Prostate gland (tissue), 2 donors: ENCODE measurements around the gene RCAN1. TPM values are rescaled to one million over a fixed set of nuclear protein-coding genes. Genes with fewer than 3 reads are reported as not detected.

ENCODE experiments used
- DNase-seq: peaks from one replicate; pipeline ENCODE4 v3.0.0-alpha.2; 2019; ENCODE audit warnings: low spot score
- H3K27ac ChIP-seq, 2 donors: fragments of 200-600 bp; sonication (generic); 2 replicates each; pipeline ENCODE4 v1.5.1; 2017 to 2019
- H3K27me3 ChIP-seq: fragments of 200-600 bp; sonication (generic); replicated peaks from 2 replicates; pipeline ENCODE4 v1.5.1; 2019; ENCODE audit not compliant: insufficient read depth
- H3K36me3 ChIP-seq, 2 donors: fragments of 200-600 bp; sonication (generic); 1 replicate in 1 of 2; 2 replicates in 1 of 2; pipeline versions ENCODE4 v1.5.1 to v1.8.1; 2017 to 2019
- H3K4me1 ChIP-seq: fragments of 200-600 bp; sonication (generic); replicated peaks from 2 replicates; pipeline ENCODE4 v1.5.1; 2019
- H3K4me3 ChIP-seq, 2 donors: fragments of 200-600 bp; sonication (generic); 2 replicates each; pipeline ENCODE4 v1.5.1; 2017 to 2019
- H3K9me3 ChIP-seq: fragments of 200-600 bp; sonication (generic); 2 replicates; pipeline ENCODE4 v1.5.1; 2017
- CTCF ChIP-seq, 4 experiments: fragments of 200-600 bp in 2 of 4; fragments of 450-650 bp in 2 of 4; sonication (generic) in 2 of 4; IDR thresholded peaks; 1 replicate in 3 of 4; 2 replicates in 1 of 4; pipeline ENCODE4 v1.5.1; 2016 to 2019; ENCODE audit warnings: antibody characterized with exemption in 4 of 4, mild to moderate bottlenecking in 2 of 4, moderate library complexity in 2 of 4
- POLR2A ChIP-seq: fragments of 450-650 bp; IDR thresholded peaks from one replicate; pipeline ENCODE4 v1.6.1; 2016; ENCODE audit warnings: antibody characterized with exemption, mild to moderate bottlenecking
- POLR2AphosphoS5 ChIP-seq: sonication (generic); formaldehyde crosslinking; IDR thresholded peaks from one replicate; pipeline ENCODE4 v1.6.1; 2017; ENCODE audit warnings: antibody characterized with exemption
- WGBS: methylation state at CpG from one replicate; pipeline ENCODE4 v1.1.5; 2018; 5-methylcytosine and 5-hydroxymethylcytosine counted together
- intact Hi-C: fragments of 100-400 bp; cut with DNase I; formaldehyde crosslinking; loops from one replicate; pipeline ENCODE4 v1.14.2; 2022
- total RNA-seq, 2 donors: library from RNA; depleted of rRNA; stranded (reverse); fragments of >200 nt; gene quantifications; one replicate each; pipeline ENCODE4 v1.1.0, GENCODE V29; 2016

The RCAN1 gene
- total RNA-seq, 2 donors from 2014 or later = 12.0 to 14.1 TPM

- H3K4me1 ChIP-seq = no peaks in the 10 kb centered on the region
- intact Hi-C loops = no loop called here
These were observed 71.9 kb downstream of the RCAN1 start for GRCh38 chr21:34543017-34543416.

GRCh38 chr21:34540206-34540605 lies 74.7 kb downstream of the RCAN1 start:
- Histone ChIP-seq H3K4me3 (no peak overlapping the region), H3K9me3 (no peaks in the 10 kb centered on the region), H3K36me3 (no peaks in the 10 kb centered on the region), H3K4me1 (no peaks in the 10 kb centered on the region), H3K27me3 (no peaks in the 10 kb centered on the region), H3K27ac (no peak overlapping the region)
- 81% methylated on average over 5 of the region's 5 CpGs for WGBS
- TF ChIP-seq POLR2A (no peak), POLR2AphosphoS5 (no peak), CTCF (IDR thresholded peaks at IDR 0.05) (no peak)
- DNase-seq = no peak
- intact Hi-C loops = no loop called here

More at GRCh38 chr21:34543017-34543416, 71.9 kb downstream of the RCAN1 start:
- no peak overlapping the region for H3K27ac ChIP-seq
- no peaks in the 10 kb centered on the region for H3K27me3 ChIP-seq
- H3K4me3 ChIP-seq = no peak overlapping the region
- H3K9me3 ChIP-seq = no peaks in the 10 kb centered on the region
- TF ChIP-seq POLR2A (no peak), POLR2AphosphoS5 (no peak), CTCF (IDR thresholded peaks at IDR 0.05) (no peak)
- WGBS = 75% methylated on average over 3 of the region's 3 CpGs
- no peak for DNase-seq
- H3K36me3 ChIP-seq = no peaks in the 10 kb centered on the region

- no peak for TF ChIP-seq POLR2AphosphoS5
- no peak for TF ChIP-seq CTCF (IDR thresholded peaks at IDR 0.05)
- no peak for TF ChIP-seq POLR2A
- Histone ChIP-seq H3K4me3 (no peak overlapping the region), H3K9me3 (no peaks in the 10 kb centered on the region), H3K36me3 (no peaks in the 10 kb centered on the region), H3K27me3 (no peaks in the 10 kb centered on the region), H3K27ac (no peak overlapping the region), H3K4me1 (no peaks in the 10 kb centered on the region)
- WGBS = 87% methylated on average over 3 of the region's 3 CpGs
- intact Hi-C loops = no loop called here
- DNase-seq = no peak
These were observed 77.1 kb downstream of the RCAN1 start for GRCh38 chr21:34537838-34538237.

GRCh38 chr21:34536820-34537219 lies 78.1 kb downstream of the RCAN1 start:
- TF ChIP-seq CTCF (IDR thresholded peaks at IDR 0.05) (no peak), POLR2AphosphoS5 (no peak), POLR2A (no peak)
- H3K4me1 ChIP-seq = no peaks in the 10 kb centered on the region
- no peaks in the 10 kb centered on the region for H3K36me3 ChIP-seq
- H3K9me3 ChIP-seq = no peaks in the 10 kb centered on the region
- H3K4me3 ChIP-seq = no peak overlapping the region
- no peak overlapping the region for H3K27ac ChIP-seq
- DNase-seq = no peak
- intact Hi-C loops = no loop called here
- 53% methylated on average over 2 of the region's 2 CpGs for WGBS
- H3K27me3 ChIP-seq = no peaks in the 10 kb centered on the region

GRCh38 chr21:34536311-34536710 lies 78.6 kb downstream of the RCAN1 start:
- H3K4me1 ChIP-seq = no peaks in the 10 kb centered on the region
- no peaks in the 10 kb centered on the region for H3K27me3 ChIP-seq
- DNase-seq = no peak
- WGBS = 93% methylated on average over 8 of the region's 8 CpGs
- intact Hi-C loops = no loop called here
- H3K36me3 ChIP-seq = no peaks in the 10 kb centered on the region
- no peak overlapping the region for H3K4me3 ChIP-seq
- TF ChIP-seq POLR2AphosphoS5 (no peak), POLR2A (no peak), CTCF (IDR thresholded peaks at IDR 0.05) (no peak)
- H3K9me3 ChIP-seq = no peaks in the 10 kb centered on the region
- H3K27ac ChIP-seq = no peak overlapping the region
